NCI-H1694 (cell line): Measurements from ENCODE around the gene CANT1.

Source experiments
- DNase-seq: peaks from one replicate; lab custom pipeline; 2025; lab: John Stamatoyannopoulos, UW

CANT1 gene

GRCh38 chr17:79009397-79010303 lies at the start of gene CANT1:
CANT1 (minus strand) TSS chr17:79009764; CDS start chr17:78997622, 12,142 bp downstream.
- DNase-seq: peak; percentile 63

- no peak for DNase-seq
Observed at GRCh38 chr17:79057737-79058385, 48.3 kb upstream of the CANT1 start.

- DNase-seq: no peak
Observed at GRCh38 chr17:79055197-79055596, 45.6 kb upstream of the CANT1 start.

GRCh38 chr17:79054200-79054960 lies 44.8 kb upstream of the CANT1 start:
- no peak for DNase-seq

GRCh38 chr17:79053251-79053925 lies 43.8 kb upstream of the CANT1 start:
- DNase-seq: no peak

- DNase-seq: no peak
Observed at GRCh38 chr17:79052131-79052530, 42.6 kb upstream of the CANT1 start.

GRCh38 chr17:79051306-79051705 lies 41.7 kb upstream of the CANT1 start:
- no peak for DNase-seq

GRCh38 chr17:79050551-79050950 lies 41.0 kb upstream of the CANT1 start:
- DNase-seq: peak; percentile 78

GRCh38 chr17:79049821-79050220 lies 40.3 kb upstream of the CANT1 start:
- no peak for DNase-seq

- DNase-seq: no peak
Observed at GRCh38 chr17:79048826-79049755, 39.5 kb upstream of the CANT1 start.

GRCh38 chr17:79047923-79048825 lies 38.6 kb upstream of the CANT1 start:
- DNase-seq: no peak

GRCh38 chr17:79047291-79047920 lies 37.8 kb upstream of the CANT1 start:
- DNase-seq: no peak

- DNase-seq: peak; percentile 33
Observed at GRCh38 chr17:79046916-79047280, 37.3 kb upstream of the CANT1 start.

- DNase-seq: peak; percentile 36
Observed at GRCh38 chr17:79046197-79046915, 36.8 kb upstream of the CANT1 start.

- DNase-seq: peak; percentile 79
Observed at GRCh38 chr17:79045842-79046196, 36.3 kb upstream of the CANT1 start.

GRCh38 chr17:79045001-79045729 lies 35.6 kb upstream of the CANT1 start:
- no peak for DNase-seq

- no peak for DNase-seq
Observed at GRCh38 chr17:79044462-79044861, 34.9 kb upstream of the CANT1 start.

- no peak for DNase-seq
Observed at GRCh38 chr17:79043931-79044320, 34.4 kb upstream of the CANT1 start.
